Activated T-cell treated with anti-CD3 and anti-CD28 coated beads for 1 hour (primary cell): ENCODE measurements around the gene STPG4.

Source experiments
- DNase-seq: peaks from one replicate; pipeline ENCODE4 v3.0.0-alpha.2; 2020; ENCODE audit warnings: low read depth

Gene STPG4

GRCh38 chr2:47070920-47071824 is 83.9 kb downstream of the STPG4 start:
- DNase-seq, result peak; percentile 12

- no peak for DNase-seq
Observed at GRCh38 chr2:47070155-47070919, 84.8 kb downstream of the STPG4 start.

- DNase-seq, result no peak
Observed at GRCh38 chr2:47069628-47070154, 85.4 kb downstream of the STPG4 start.

- no peak for DNase-seq
Observed at GRCh38 chr2:47068981-47069627, 86.0 kb downstream of the STPG4 start.

- DNase-seq, result no peak
Observed at GRCh38 chr2:47067788-47068407, 87.2 kb downstream of the STPG4 start.

- no peak for DNase-seq
Observed at GRCh38 chr2:47065771-47066380, 89.2 kb downstream of the STPG4 start.

GRCh38 chr2:47065343-47065742 is 89.8 kb downstream of the STPG4 start:
- DNase-seq, result no peak

GRCh38 chr2:47064106-47064505 is 91.0 kb downstream of the STPG4 start:
- no peak for DNase-seq

GRCh38 chr2:47063538-47063930 is 91.6 kb downstream of the STPG4 start:
- DNase-seq, result no peak

GRCh38 chr2:47062681-47063537 is 92.2 kb downstream of the STPG4 start:
- no peak for DNase-seq

- DNase-seq, result no peak
Observed at GRCh38 chr2:47061944-47062678, 93.0 kb downstream of the STPG4 start.

GRCh38 chr2:47060652-47061170 is 94.4 kb downstream of the STPG4 start:
- DNase-seq, result no peak

- DNase-seq, result no peak
Observed at GRCh38 chr2:47058003-47058931, 96.8 kb downstream of the STPG4 start.

- DNase-seq, result no peak
Observed at GRCh38 chr2:47057687-47058002, 97.5 kb downstream of the STPG4 start.

- no peak for DNase-seq
Observed at GRCh38 chr2:47056868-47057686, 98.0 kb downstream of the STPG4 start.

GRCh38 chr2:47056374-47056773 is 98.7 kb downstream of the STPG4 start:
- DNase-seq, result no peak

- DNase-seq, result no peak
Observed at GRCh38 chr2:47054868-47055267, 100.2 kb downstream of the STPG4 start.
